Right atrium auricular region (tissue), 2 donors: ENCODE measurements around the gene CYP2D6. TPM values are rescaled to one million over a fixed set of nuclear protein-coding genes. Genes with fewer than 3 reads are reported as not detected.
A peak's percentile ranks its signal among the peaks of the same experiment; 100 is the strongest.

Experiments used
- DNase-seq: peaks from one replicate; pipeline ENCODE4 v3.0.0-alpha.2; 2019; ENCODE audit warnings: low spot score
- H3K27ac ChIP-seq, 2 donors: fragments of 200-600 bp; sonication (generic); 1 replicate in 1 of 2; 2 replicates in 1 of 2; pipeline ENCODE4 v1.5.1; 2016 to 2019
- H3K27me3 ChIP-seq, 2 donors: fragments of 200-600 bp; sonication (generic); one replicate each; pipeline versions ENCODE4 v1.5.1 to v1.6.0; 2017 to 2019
- H3K36me3 ChIP-seq: fragments of 200-600 bp; sonication (generic); one replicate; pipeline ENCODE4 v1.5.1; 2016
- H3K4me1 ChIP-seq, 2 donors: fragments of 200-600 bp; sonication (generic); one replicate each; pipeline versions ENCODE4 v1.5.1 to v1.6.0; 2017 to 2019
- H3K4me3 ChIP-seq, 2 donors: fragments of 200-600 bp; sonication (generic); 1 replicate in 1 of 2; 2 replicates in 1 of 2; pipeline ENCODE4 v1.5.1; 2017 to 2019; ENCODE audit warnings: mild to moderate bottlenecking in 1 of 2, moderate library complexity in 1 of 2
- H3K9me3 ChIP-seq, 2 donors: fragments of 200-600 bp; sonication (generic); one replicate each; pipeline ENCODE4 v1.5.1; 2019
- total RNA-seq, 2 donors: library from RNA; depleted of rRNA; stranded (reverse); fragments of >200 nt; gene quantifications; one replicate each; pipeline ENCODE4 v1.1.0, GENCODE V29; 2016
- TF ChIP-seq, protein P1 (sequence below), 2 donors: fragments of 200-600 bp; sonication (generic); IDR thresholded peaks; one replicate each; pipeline ENCODE4 v1.5.1; 2019; ENCODE audit warnings: antibody characterized with exemption in 2 of 2

CYP2D6 gene
- total RNA-seq, 2 donors from 2014 or later, result not detected

GRCh38 chr22:42086051-42086450 is 44.6 kb downstream of the CYP2D6 start:
- H3K9me3 ChIP-seq, result no peaks in the 10 kb centered on the region
- H3K36me3 ChIP-seq, result peaks cover 47% of the 10 kb centered on the region
- H3K4me1 ChIP-seq, result peaks cover 0 to 60% of the 10 kb centered on the region in 2 donors
- no peak overlapping the region for H3K4me3 ChIP-seq
- H3K27me3 ChIP-seq, result no peaks in the 10 kb centered on the region
- TF ChIP-seq, protein P1, sequence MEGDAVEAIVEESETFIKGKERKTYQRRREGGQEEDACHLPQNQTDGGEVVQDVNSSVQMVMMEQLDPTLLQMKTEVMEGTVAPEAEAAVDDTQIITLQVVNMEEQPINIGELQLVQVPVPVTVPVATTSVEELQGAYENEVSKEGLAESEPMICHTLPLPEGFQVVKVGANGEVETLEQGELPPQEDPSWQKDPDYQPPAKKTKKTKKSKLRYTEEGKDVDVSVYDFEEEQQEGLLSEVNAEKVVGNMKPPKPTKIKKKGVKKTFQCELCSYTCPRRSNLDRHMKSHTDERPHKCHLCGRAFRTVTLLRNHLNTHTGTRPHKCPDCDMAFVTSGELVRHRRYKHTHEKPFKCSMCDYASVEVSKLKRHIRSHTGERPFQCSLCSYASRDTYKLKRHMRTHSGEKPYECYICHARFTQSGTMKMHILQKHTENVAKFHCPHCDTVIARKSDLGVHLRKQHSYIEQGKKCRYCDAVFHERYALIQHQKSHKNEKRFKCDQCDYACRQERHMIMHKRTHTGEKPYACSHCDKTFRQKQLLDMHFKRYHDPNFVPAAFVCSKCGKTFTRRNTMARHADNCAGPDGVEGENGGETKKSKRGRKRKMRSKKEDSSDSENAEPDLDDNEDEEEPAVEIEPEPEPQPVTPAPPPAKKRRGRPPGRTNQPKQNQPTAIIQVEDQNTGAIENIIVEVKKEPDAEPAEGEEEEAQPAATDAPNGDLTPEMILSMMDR (IDR thresholded peaks at IDR 0.05), result no peak
- peak overlapping the region in 1 of 2 donors; percentile 25 for H3K27ac ChIP-seq
- DNase-seq, result no peak

- Histone ChIP-seq H3K4me3 (no peak overlapping the region), H3K27ac (no peak overlapping the region), H3K9me3 (no peaks in the 10 kb centered on the region), H3K36me3 (peaks cover 47% of the 10 kb centered on the region), H3K27me3 (no peaks in the 10 kb centered on the region), H3K4me1 (peaks cover 0 to 66% of the 10 kb centered on the region in 2 donors)
- no peak for DNase-seq
- TF ChIP-seq, protein P1 (IDR thresholded peaks at IDR 0.05), result no peak
Measured at GRCh38 chr22:42084874-42085273, 45.7 kb downstream of the CYP2D6 start.

- DNase-seq, result no peak
- H3K27ac ChIP-seq, result no peak overlapping the region
- no peak overlapping the region for H3K4me3 ChIP-seq
- peaks cover 47% of the 10 kb centered on the region for H3K36me3 ChIP-seq
- TF ChIP-seq, protein P1 (IDR thresholded peaks at IDR 0.05), result no peak
- H3K9me3 ChIP-seq, result no peaks in the 10 kb centered on the region
- H3K4me1 ChIP-seq, result peaks cover 0 to 64% of the 10 kb centered on the region in 2 donors
- H3K27me3 ChIP-seq, result no peaks in the 10 kb centered on the region
Measured at GRCh38 chr22:42083119-42083518, 47.5 kb downstream of the CYP2D6 start.

GRCh38 chr22:42080287-42080686 is 50.3 kb downstream of the CYP2D6 start:
- H3K9me3 ChIP-seq, result no peaks in the 10 kb centered on the region
- H3K4me3 ChIP-seq, result peak overlapping the region; percentile 63 to 65
- TF ChIP-seq, protein P1 (IDR thresholded peaks at IDR 0.05), result no peak
- H3K27me3 ChIP-seq, result no peaks in the 10 kb centered on the region
- DNase-seq, result no peak
- peak overlapping the region; percentile 98 for H3K27ac ChIP-seq
- H3K4me1 ChIP-seq, result peaks cover 0 to 51% of the 10 kb centered on the region in 2 donors
- peaks cover 24% of the 10 kb centered on the region for H3K36me3 ChIP-seq

- no peaks in the 10 kb centered on the region for H3K9me3 ChIP-seq
- H3K4me1 ChIP-seq, result peaks cover 0 to 53% of the 10 kb centered on the region in 2 donors
- H3K36me3 ChIP-seq, result peaks cover 17% of the 10 kb centered on the region
- H3K4me3 ChIP-seq, result peak within 1 kb of the TSS; percentile 63 to 65
- TF ChIP-seq, protein P1 (IDR thresholded peaks at IDR 0.05), result no peak
- H3K27ac ChIP-seq, result peak within 1 kb of the TSS; percentile 98
- DNase-seq, result peak; percentile 99
- no peaks in the 10 kb centered on the region for H3K27me3 ChIP-seq
Measured at GRCh38 chr22:42079319-42080251, 51.0 kb downstream of the CYP2D6 start, which contains the start of gene SMDT1. TSS of gene SMDT1 (plus strand) at chr22:42079700. CDS start at chr22:42079769, 69 bp downstream.
